IMR-90 (cell line): ENCODE measurements around the gene EPAS1. TPM values are rescaled to one million over a fixed set of nuclear protein-coding genes. Genes with fewer than 3 reads are reported as not detected.

Experiments used
- ATAC-seq: fragments of 200-7000 bp; cut with Tn5 transposase; 2 replicates; pipeline ENCODE4 v1.9.1; 2020; ENCODE audit warnings: low read depth, mild to moderate bottlenecking, moderate library complexity
- BruUV-seq: library from RNA; stranded (reverse); fragments of 400-500 nt; replicated peaks from 2 replicates; lab custom pipeline; 2021; lab: Mats Ljungman, UMichigan
- CTCF ChIA-PET: fragments of 300-600 bp; formaldehyde crosslinking; extraction: SDS; loops from one replicate; lab custom pipeline; 2021; ENCODE audit warnings: antibody characterized with exemption; lab: Yijun Ruan, JAX
- POLR2A ChIA-PET: fragments of 300-600 bp; sonication (Branson Sonifier 250); formaldehyde crosslinking; loops from one replicate; lab custom pipeline; 2022; ENCODE audit warnings: antibody characterized with exemption; ENCODE audit not compliant: unreplicated experiment; lab: Charles Lee
- DNase-seq: peaks from one replicate; pipeline ENCODE4 v3.0.0; 2013
- H2AFZ ChIP-seq: replicated peaks from 2 replicates; pipeline ENCODE3; 2013; ENCODE audit warnings: low read length, mild to moderate bottlenecking; ENCODE audit not compliant: poor library complexity
- H2AK5ac ChIP-seq: 2 replicates; pipeline ENCODE4 v1.6.1; 2013; ENCODE audit warnings: low read depth, low read length, inconsistent platforms
- H2AK9ac ChIP-seq: replicated peaks from 2 replicates; pipeline ENCODE3; 2013; ENCODE audit warnings: mild to moderate bottlenecking, low read depth, low read length, moderate library complexity; ENCODE audit not compliant: poor library complexity
- H2BK120ac ChIP-seq: 2 replicates; pipeline ENCODE4 v1.6.1; 2013; ENCODE audit warnings: low read depth, low read length, inconsistent platforms
- H2BK15ac ChIP-seq: 3 replicates; pipeline ENCODE4 v1.6.1; 2013; ENCODE audit warnings: low read depth, low read length, inconsistent platforms
- H2BK20ac ChIP-seq: 2 replicates; pipeline ENCODE4 v1.6.1; 2013; ENCODE audit warnings: low read depth, mild to moderate bottlenecking, inconsistent platforms, low read length, moderate library complexity
- H2BK5ac ChIP-seq: 2 replicates; pipeline ENCODE4 v1.6.1; 2013; ENCODE audit warnings: mild to moderate bottlenecking, low read depth, low read length, inconsistent platforms; ENCODE audit not compliant: poor library complexity, severe bottlenecking
- H3K14ac ChIP-seq: replicated peaks from 2 replicates; pipeline ENCODE4 v1.6.1; 2013; ENCODE audit warnings: low read depth, low read length, inconsistent platforms
- H3K18ac ChIP-seq: 2 replicates; pipeline ENCODE4 v1.6.1; 2013; ENCODE audit warnings: low read depth, low read length, control low read depth
- H3K23ac ChIP-seq: 2 replicates; pipeline ENCODE4 v1.6.1; 2013; ENCODE audit warnings: low read depth, low read length, inconsistent platforms
- H3K27ac ChIP-seq: 2 replicates; pipeline ENCODE4 v1.5.1; 2013; ENCODE audit warnings: mild to moderate bottlenecking, control low read depth, low read length; ENCODE audit not compliant: insufficient read depth
- H3K27me3 ChIP-seq: 2 replicates; pipeline ENCODE4 v1.6.1; 2013; ENCODE audit warnings: low read length; ENCODE audit not compliant: control insufficient read depth, insufficient read depth
- H3K36me3 ChIP-seq: 2 replicates; pipeline ENCODE4 v1.6.1; 2013; ENCODE audit warnings: low read length, mixed read lengths; ENCODE audit not compliant: control insufficient read depth, insufficient read depth
- H3K4ac ChIP-seq: 2 replicates; pipeline ENCODE4 v1.6.1; 2013; ENCODE audit warnings: low read depth, low read length, inconsistent platforms
- H3K4me1 ChIP-seq: 2 replicates; pipeline ENCODE4 v1.6.1; 2013; ENCODE audit warnings: low read length, mixed read lengths; ENCODE audit not compliant: control insufficient read depth, insufficient read depth
- H3K4me2 ChIP-seq: 2 replicates; pipeline ENCODE4 v1.6.1; 2013; ENCODE audit warnings: low read depth, mild to moderate bottlenecking, control low read depth, low read length, moderate library complexity
- H3K4me3 ChIP-seq: 2 replicates; pipeline ENCODE4 v1.5.1; 2013; ENCODE audit warnings: low read depth, mild to moderate bottlenecking, control low read depth, low read length, moderate library complexity; ENCODE audit not compliant: insufficient read depth
- H3K56ac ChIP-seq: 2 replicates; pipeline ENCODE4 v1.6.1; 2013; ENCODE audit warnings: low read length, inconsistent platforms; ENCODE audit not compliant: insufficient read depth; ENCODE audit errors: extremely low read depth
- H3K79me1 ChIP-seq, 2 experiments: 2 replicates each; pipeline ENCODE4 v1.6.1; 2013; ENCODE audit warnings: low read length in 2 of 2, inconsistent platforms in 1 of 2, low read depth in 1 of 2
- H3K9ac ChIP-seq: 2 replicates; pipeline ENCODE4 v1.6.1; 2013; ENCODE audit warnings: low read depth, low read length, control low read depth
- H3K9me1 ChIP-seq: 2 replicates; pipeline ENCODE4 v1.6.1; 2013; ENCODE audit warnings: low read length, inconsistent platforms; ENCODE audit not compliant: insufficient read depth
- H3K9me3 ChIP-seq: 2 replicates; pipeline ENCODE4 v1.6.1; 2013; ENCODE audit warnings: low read length; ENCODE audit not compliant: control insufficient read depth, insufficient read depth
- H4K20me1 ChIP-seq: 2 replicates; pipeline ENCODE4 v1.6.1; 2013; ENCODE audit warnings: low read length, inconsistent platforms; ENCODE audit not compliant: insufficient read depth
- H4K5ac ChIP-seq: 2 replicates; pipeline ENCODE4 v1.6.1; 2013; ENCODE audit warnings: mild to moderate bottlenecking, low read depth, low read length, control low read depth
- H4K8ac ChIP-seq, 2 experiments: 2 replicates each; pipeline ENCODE4 v1.6.1; 2013; ENCODE audit warnings: low read depth in 2 of 2, low read length in 2 of 2, control low read depth in 1 of 2, inconsistent platforms in 1 of 2
- H4K91ac ChIP-seq: 2 replicates; pipeline ENCODE4 v1.6.1; 2013; ENCODE audit warnings: low read depth, low read length, inconsistent platforms; ENCODE audit not compliant: insufficient read depth
- BHLHE40 ChIP-seq: fragments of 150-350 bp; IDR thresholded peaks from 2 replicates; pipeline ENCODE4 v1.6.1; 2016; ENCODE audit warnings: mild to moderate bottlenecking, low read depth, low read length
- CEBPB ChIP-seq: IDR thresholded peaks from 2 replicates; pipeline ENCODE4 v1.6.1; 2012; ENCODE audit warnings: low read depth, low read length, improper control_type of control experiment
- CHD1 ChIP-seq: IDR thresholded peaks from 2 replicates; pipeline ENCODE4 v1.6.1; 2012; ENCODE audit warnings: low read depth, low read length, improper control_type of control experiment
- FOS ChIP-seq: fragments of 150-350 bp; IDR thresholded peaks from 2 replicates; pipeline ENCODE4 v1.6.1; 2016; ENCODE audit warnings: low read depth, low read length
- MAFK ChIP-seq: IDR thresholded peaks from 2 replicates; pipeline ENCODE4 v1.6.1; 2012; ENCODE audit warnings: low read depth, low read length, improper control_type of control experiment
- MAZ ChIP-seq: IDR thresholded peaks from 2 replicates; pipeline ENCODE4 v1.6.1; 2012; ENCODE audit warnings: low read depth, mild to moderate bottlenecking, low read length, improper control_type of control experiment, moderate library complexity, borderline replicate concordance
- MXI1 ChIP-seq: IDR thresholded peaks from 2 replicates; pipeline ENCODE4 v1.6.1; 2012; ENCODE audit warnings: low read depth, mild to moderate bottlenecking, low read length, moderate library complexity, borderline replicate concordance
- NFE2L2 ChIP-seq: fragments of 150-350 bp; IDR thresholded peaks from 2 replicates; pipeline ENCODE4 v1.6.1; 2016; ENCODE audit warnings: low read depth, mild to moderate bottlenecking, low read length
- POLR2A ChIP-seq: IDR thresholded peaks from 2 replicates; pipeline ENCODE4 v1.6.1; 2012; ENCODE audit warnings: mild to moderate bottlenecking, low read depth, low read length
- RAD21 ChIP-seq: IDR thresholded peaks from 2 replicates; pipeline ENCODE4 v1.6.1; 2012; ENCODE audit warnings: low read length, improper control_type of control experiment
- RCOR1 ChIP-seq: IDR thresholded peaks from 2 replicates; pipeline ENCODE4 v1.6.1; 2012; ENCODE audit warnings: mild to moderate bottlenecking, low read length, improper control_type of control experiment; ENCODE audit not compliant: insufficient replicate concordance
- RFX5 ChIP-seq: IDR thresholded peaks from 2 replicates; pipeline ENCODE4 v1.8.0; 2012; ENCODE audit warnings: low read depth, mild to moderate bottlenecking, low read length, moderate library complexity
- SMC3 ChIP-seq: fragments of 150-350 bp; IDR thresholded peaks from 2 replicates; pipeline ENCODE4 v1.6.1; 2016; ENCODE audit warnings: low read depth, mild to moderate bottlenecking, antibody characterized with exemption, low read length, moderate library complexity
- WGBS, 2 experiments: methylation state at CpG; one replicate each; pipeline versions ENCODE4 v1.1.5 to v1.1.7; 2013; ENCODE audit warnings: missing lambda C conversion rate in 2 of 2; ENCODE audit not compliant: insufficient read length in 1 of 2; ENCODE audit errors: extremely low coverage in 2 of 2; 5-methylcytosine and 5-hydroxymethylcytosine counted together
- dilution Hi-C: fragments of 300-500 bp; cut with HindIII; formaldehyde crosslinking; loops from one replicate; pipeline ENCODE4 v1.14.3; 2018; ENCODE audit warnings: low sequenced_read_pairs; ENCODE audit not compliant: unreplicated experiment
- in situ Hi-C: fragments of 300-500 bp; cut with MboI; formaldehyde crosslinking; loops from 3 replicates; pipeline ENCODE4 v1.14.3; 2019; ENCODE audit warnings: low sequenced_read_pairs, inconsistent platforms, mixed read lengths
- intact Hi-C: fragments of 100-400 bp; cut with micrococcal nuclease; formaldehyde crosslinking; loops from 2 replicates; pipeline ENCODE4 v1.10.0; 2022
- polyA plus RNA-seq, 3 experiments: library from polyadenylated mRNA; depleted of rRNA; stranded (reverse); fragments of >200 nt; gene quantifications; 2 replicates each; pipeline ENCODE4 v1.2.3, GENCODE V29; 2012; ENCODE audit warnings: low replicate concordance in 1 of 3
- total RNA-seq: library from RNA; depleted of rRNA; stranded (reverse); fragments of >200 nt; gene quantifications from 2 replicates; pipeline ENCODE4 v1.2.3, GENCODE V29; 2012
- TF ChIP-seq, protein P1 (sequence below): fragments of 150-350 bp; IDR thresholded peaks from 2 replicates; pipeline ENCODE4 v1.6.1; 2016; ENCODE audit warnings: low read depth, mild to moderate bottlenecking, low read length, moderate library complexity, borderline replicate concordance
- TF ChIP-seq, protein P2 (sequence below): fragments of 150-350 bp; IDR thresholded peaks from 2 replicates; pipeline ENCODE4 v1.6.1; 2017; ENCODE audit warnings: mild to moderate bottlenecking, antibody characterized with exemption, low read length, low read depth
- TF ChIP-seq, protein P3 (sequence below): conservative IDR thresholded peaks from 2 replicates; pipeline ENCODE4 v1.5.1; 2012; ENCODE audit warnings: mild to moderate bottlenecking, low read depth, low read length, improper control_type of control experiment

Gene EPAS1
- total and polyA plus RNA-seq, 2 of the 4 experiments (the other 2 are of a cell fraction), result 40.7 to 120 TPM

DNA sequence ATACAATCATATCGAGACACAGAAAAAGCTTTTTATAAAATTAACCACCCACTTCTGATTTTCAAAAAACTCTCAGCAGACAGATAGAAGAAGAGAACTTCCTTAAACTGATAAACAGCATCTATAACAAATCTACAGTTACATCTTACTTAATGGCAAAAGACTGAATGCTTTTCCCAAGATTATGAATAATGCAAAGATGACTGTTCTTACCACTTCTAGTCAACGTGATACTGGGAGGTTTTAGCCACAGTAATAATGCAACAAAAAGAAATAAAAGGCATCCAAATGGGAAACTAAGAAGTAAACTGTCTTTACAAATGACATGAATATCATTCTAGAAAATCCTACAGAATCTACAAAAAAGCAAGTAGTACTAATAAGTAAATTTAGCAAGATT is 124.2 kb downstream of the EPAS1 start:
- H3K9me3 ChIP-seq, result peaks cover 13% of the 10 kb centered on the region
- H2BK5ac ChIP-seq, result no peak overlapping the region
- TF ChIP-seq RAD21 (no peak), CHD1 (no peak), FOS (no peak), SMC3 (no peak), MAZ (no peak), RCOR1 (no peak), POLR2A (no peak), NFE2L2 (no peak), MAFK (no peak), MXI1 (no peak), RFX5 (no peak), BHLHE40 (no peak), CEBPB (no peak)
- TF ChIP-seq, protein P1, sequence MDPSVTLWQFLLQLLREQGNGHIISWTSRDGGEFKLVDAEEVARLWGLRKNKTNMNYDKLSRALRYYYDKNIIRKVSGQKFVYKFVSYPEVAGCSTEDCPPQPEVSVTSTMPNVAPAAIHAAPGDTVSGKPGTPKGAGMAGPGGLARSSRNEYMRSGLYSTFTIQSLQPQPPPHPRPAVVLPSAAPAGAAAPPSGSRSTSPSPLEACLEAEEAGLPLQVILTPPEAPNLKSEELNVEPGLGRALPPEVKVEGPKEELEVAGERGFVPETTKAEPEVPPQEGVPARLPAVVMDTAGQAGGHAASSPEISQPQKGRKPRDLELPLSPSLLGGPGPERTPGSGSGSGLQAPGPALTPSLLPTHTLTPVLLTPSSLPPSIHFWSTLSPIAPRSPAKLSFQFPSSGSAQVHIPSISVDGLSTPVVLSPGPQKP, result no peak
- TF ChIP-seq, protein P2, sequence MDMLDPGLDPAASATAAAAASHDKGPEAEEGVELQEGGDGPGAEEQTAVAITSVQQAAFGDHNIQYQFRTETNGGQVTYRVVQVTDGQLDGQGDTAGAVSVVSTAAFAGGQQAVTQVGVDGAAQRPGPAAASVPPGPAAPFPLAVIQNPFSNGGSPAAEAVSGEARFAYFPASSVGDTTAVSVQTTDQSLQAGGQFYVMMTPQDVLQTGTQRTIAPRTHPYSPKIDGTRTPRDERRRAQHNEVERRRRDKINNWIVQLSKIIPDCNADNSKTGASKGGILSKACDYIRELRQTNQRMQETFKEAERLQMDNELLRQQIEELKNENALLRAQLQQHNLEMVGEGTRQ, result no peak
- TF ChIP-seq, protein P3, sequence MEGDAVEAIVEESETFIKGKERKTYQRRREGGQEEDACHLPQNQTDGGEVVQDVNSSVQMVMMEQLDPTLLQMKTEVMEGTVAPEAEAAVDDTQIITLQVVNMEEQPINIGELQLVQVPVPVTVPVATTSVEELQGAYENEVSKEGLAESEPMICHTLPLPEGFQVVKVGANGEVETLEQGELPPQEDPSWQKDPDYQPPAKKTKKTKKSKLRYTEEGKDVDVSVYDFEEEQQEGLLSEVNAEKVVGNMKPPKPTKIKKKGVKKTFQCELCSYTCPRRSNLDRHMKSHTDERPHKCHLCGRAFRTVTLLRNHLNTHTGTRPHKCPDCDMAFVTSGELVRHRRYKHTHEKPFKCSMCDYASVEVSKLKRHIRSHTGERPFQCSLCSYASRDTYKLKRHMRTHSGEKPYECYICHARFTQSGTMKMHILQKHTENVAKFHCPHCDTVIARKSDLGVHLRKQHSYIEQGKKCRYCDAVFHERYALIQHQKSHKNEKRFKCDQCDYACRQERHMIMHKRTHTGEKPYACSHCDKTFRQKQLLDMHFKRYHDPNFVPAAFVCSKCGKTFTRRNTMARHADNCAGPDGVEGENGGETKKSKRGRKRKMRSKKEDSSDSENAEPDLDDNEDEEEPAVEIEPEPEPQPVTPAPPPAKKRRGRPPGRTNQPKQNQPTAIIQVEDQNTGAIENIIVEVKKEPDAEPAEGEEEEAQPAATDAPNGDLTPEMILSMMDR, result no peak
- BruUV-seq, result no TSS peak
- H3K4me2 ChIP-seq, result no peak overlapping the region
- H4K20me1 ChIP-seq, result no peaks in the 10 kb centered on the region
- H3K27ac ChIP-seq, result no peak overlapping the region
- H3K79me1 ChIP-seq, result no peaks in the 10 kb centered on the region
- H2AK9ac ChIP-seq, result no peak overlapping the region
- no peak overlapping the region for H3K4ac ChIP-seq
- no peak overlapping the region for H2BK120ac ChIP-seq
- no peak overlapping the region for H2AK5ac ChIP-seq
- no peak overlapping the region for H4K5ac ChIP-seq
- H3K27me3 ChIP-seq, result no peaks in the 10 kb centered on the region
- H3K56ac ChIP-seq, result no peak overlapping the region
- POLR2A ChIA-PET, result no interaction called here
- no peak overlapping the region for H2AFZ ChIP-seq
- H3K9me1 ChIP-seq, result no peaks in the 10 kb centered on the region
- H3K36me3 ChIP-seq, result no peaks in the 10 kb centered on the region
- intact Hi-C loops, result no loop called here
- no peaks in the 10 kb centered on the region for H3K4me1 ChIP-seq
- CTCF ChIA-PET, result no interaction called here
- H3K23ac ChIP-seq, result no peak overlapping the region
- no peak overlapping the region for H3K9ac ChIP-seq
- no peak overlapping the region for H4K91ac ChIP-seq
- no peak for ATAC-seq
- no CpG with 5 or more reads among the region's 2 CpGs for WGBS, 2 experiments
- H3K18ac ChIP-seq, result no peak overlapping the region
- no peak overlapping the region for H3K14ac ChIP-seq
- H2BK20ac ChIP-seq, result no peak overlapping the region
- H3K4me3 ChIP-seq, result no peak overlapping the region
- dilution Hi-C loops, result no loop called here
- in situ Hi-C loops, result no loop called here
- no peak overlapping the region for H2BK15ac ChIP-seq
- no peak overlapping the region for H4K8ac ChIP-seq
- no peak for DNase-seq
